Measurements from ENCODE around the gene OBP2B.

OBP2B gene

GRCh38 chr9:133204993-133205336, 4.1 kb downstream of the OBP2B start:
- H3K27ac Mint-ChIP-seq: no peak overlapping the region
- peaks cover 2% of the 10 kb centered on the region for H3K9me3 Mint-ChIP-seq
- H3K27me3 Mint-ChIP-seq: peaks cover 19% of the 10 kb centered on the region
- no peaks in the 10 kb centered on the region for H3K36me3 Mint-ChIP-seq
- H3K4me1 Mint-ChIP-seq: peaks cover 2% of the 10 kb centered on the region
- DNase-seq: no peak
- no peak overlapping the region for H3K4me3 Mint-ChIP-seq
- CTCF ChIA-PET: no interaction called here

GRCh38 chr9:133204335-133204992, 4.6 kb downstream of the OBP2B start:
- Mint-ChIP-seq H3K4me1 (peaks cover 4% of the 10 kb centered on the region), H3K27ac (no peak overlapping the region), H3K4me3 (no peak overlapping the region), H3K27me3 (peaks cover 17% of the 10 kb centered on the region), H3K9me3 (peaks cover 2% of the 10 kb centered on the region), H3K36me3 (no peaks in the 10 kb centered on the region)
- no peak for DNase-seq
- CTCF ChIA-PET: no interaction called here

GRCh38 chr9:133203506-133204075, 5.5 kb downstream of the OBP2B start:
- peaks cover 20% of the 10 kb centered on the region for H3K27me3 Mint-ChIP-seq
- H3K27ac Mint-ChIP-seq: no peak overlapping the region
- CTCF ChIA-PET: no interaction called here
- peaks cover 2% of the 10 kb centered on the region for H3K9me3 Mint-ChIP-seq
- H3K4me3 Mint-ChIP-seq: no peak overlapping the region
- no peaks in the 10 kb centered on the region for H3K36me3 Mint-ChIP-seq
- peaks cover 4% of the 10 kb centered on the region for H3K4me1 Mint-ChIP-seq
- DNase-seq: no peak

- Mint-ChIP-seq H3K4me3 (no peak overlapping the region), H3K36me3 (no peaks in the 10 kb centered on the region), H3K4me1 (peaks cover 4% of the 10 kb centered on the region), H3K27me3 (peaks cover 20% of the 10 kb centered on the region), H3K9me3 (peaks cover 2% of the 10 kb centered on the region), H3K27ac (no peak overlapping the region)
- CTCF ChIA-PET: interaction anchor here (1.2 kb wide), 1 partner anchor 17 kb away, joined by 4 read pairs; no protein-coding TSS in a partner anchor
- DNase-seq: no peak
Measured at GRCh38 chr9:133202688-133203453, 6.2 kb downstream of the OBP2B start.

- Mint-ChIP-seq H3K27me3 (peaks cover 20% of the 10 kb centered on the region), H3K9me3 (peaks cover 2% of the 10 kb centered on the region), H3K4me3 (no peak overlapping the region), H3K36me3 (no peaks in the 10 kb centered on the region), H3K27ac (no peak overlapping the region), H3K4me1 (peaks cover 4% of the 10 kb centered on the region)
- DNase-seq: no peak
- CTCF ChIA-PET: interaction anchor here (1.2 kb wide), 1 partner anchor 16 kb away, joined by 4 read pairs; no protein-coding TSS in a partner anchor
Measured at GRCh38 chr9:133202145-133202513, 6.9 kb downstream of the OBP2B start.

GRCh38 chr9:133201424-133202144, 7.5 kb downstream of the OBP2B start:
- no peak overlapping the region for H3K4me3 Mint-ChIP-seq
- no peaks in the 10 kb centered on the region for H3K36me3 Mint-ChIP-seq
- H3K9me3 Mint-ChIP-seq: peaks cover 2% of the 10 kb centered on the region

GRCh38 chr9:133200631-133201030, 8.4 kb downstream of the OBP2B start:
- Mint-ChIP-seq H3K27me3 (peaks cover 20% of the 10 kb centered on the region), H3K27ac (no peak overlapping the region), H3K36me3 (no peaks in the 10 kb centered on the region), H3K4me1 (peaks cover 4% of the 10 kb centered on the region), H3K4me3 (no peak overlapping the region), H3K9me3 (peaks cover 2% of the 10 kb centered on the region)
- CTCF ChIA-PET: no interaction called here
- DNase-seq: no peak

More at GRCh38 chr9:133201424-133202144, 7.5 kb downstream of the OBP2B start:
- no peak for DNase-seq
- Mint-ChIP-seq H3K27me3 (peaks cover 20% of the 10 kb centered on the region), H3K4me1 (peaks cover 4% of the 10 kb centered on the region), H3K27ac (no peak overlapping the region)
- CTCF ChIA-PET: interaction anchor here (1.2 kb wide), 1 partner anchor 16 kb away, joined by 4 read pairs; no protein-coding TSS in a partner anchor

- Mint-ChIP-seq H3K27me3 (peaks cover 20% of the 10 kb centered on the region), H3K27ac (no peak overlapping the region), H3K4me1 (peaks cover 4% of the 10 kb centered on the region), H3K9me3 (peaks cover 2% of the 10 kb centered on the region), H3K4me3 (peak overlapping the region; percentile 46), H3K36me3 (no peaks in the 10 kb centered on the region)
- peak; percentile 42 for DNase-seq
- CTCF ChIA-PET: no interaction called here
Measured at GRCh38 chr9:133199648-133200321, 9.3 kb downstream of the OBP2B start.

- Mint-ChIP-seq H3K27me3 (peaks cover 25% of the 10 kb centered on the region), H3K36me3 (no peaks in the 10 kb centered on the region), H3K4me3 (no peak overlapping the region), H3K9me3 (peaks cover under 1% of the 10 kb centered on the region), H3K27ac (no peak overlapping the region), H3K4me1 (peaks cover 2% of the 10 kb centered on the region)
- CTCF ChIA-PET: interaction anchor here (1.8 kb wide), 1 partner anchor 9 kb away, joined by 6 read pairs; no protein-coding TSS in a partner anchor
- no peak for DNase-seq
Measured at GRCh38 chr9:133195029-133195428, 14.0 kb downstream of the OBP2B start.

GRCh38 chr9:133194597-133194996, 14.5 kb downstream of the OBP2B start:
- peaks cover 21% of the 10 kb centered on the region for H3K27me3 Mint-ChIP-seq
- DNase-seq: no peak
- H3K4me3 Mint-ChIP-seq: no peak overlapping the region
- no peaks in the 10 kb centered on the region for H3K36me3 Mint-ChIP-seq
- CTCF ChIA-PET: interaction anchor here (1.8 kb wide), 1 partner anchor 9 kb away, joined by 6 read pairs; no protein-coding TSS in a partner anchor
- H3K27ac Mint-ChIP-seq: no peak overlapping the region
- no peaks in the 10 kb centered on the region for H3K4me1 Mint-ChIP-seq
- no peaks in the 10 kb centered on the region for H3K9me3 Mint-ChIP-seq

GRCh38 chr9:133191989-133192388, 17.1 kb downstream of the OBP2B start:
- H3K27me3 Mint-ChIP-seq: peaks cover 32% of the 10 kb centered on the region
- no peak overlapping the region for H3K27ac Mint-ChIP-seq
- no peak for DNase-seq
- H3K9me3 Mint-ChIP-seq: no peaks in the 10 kb centered on the region
- no peaks in the 10 kb centered on the region for H3K36me3 Mint-ChIP-seq
- CTCF ChIA-PET: no interaction called here
- no peaks in the 10 kb centered on the region for H3K4me1 Mint-ChIP-seq
- no peak overlapping the region for H3K4me3 Mint-ChIP-seq

- no peak overlapping the region for H3K27ac Mint-ChIP-seq
- H3K4me3 Mint-ChIP-seq: no peak overlapping the region
- H3K9me3 Mint-ChIP-seq: no peaks in the 10 kb centered on the region
- CTCF ChIA-PET: interaction anchor here (1.0 to 5.3 kb wide), 2 partner anchors 9 to 214 kb away, joined by 3 to 28 read pairs; no protein-coding TSS in a partner anchor
- DNase-seq: no peak
- peaks cover 45% of the 10 kb centered on the region for H3K27me3 Mint-ChIP-seq
- H3K36me3 Mint-ChIP-seq: no peaks in the 10 kb centered on the region
- peaks cover 11% of the 10 kb centered on the region for H3K4me1 Mint-ChIP-seq
Measured at GRCh38 chr9:133189826-133190225, 19.2 kb downstream of the OBP2B start.

GRCh38 chr9:133188843-133189180, 20.2 kb downstream of the OBP2B start:
- no peaks in the 10 kb centered on the region for H3K36me3 Mint-ChIP-seq

More at GRCh38 chr9:133188843-133189180, 20.2 kb downstream of the OBP2B start:
- Mint-ChIP-seq H3K27ac (no peak overlapping the region), H3K4me3 (no peak overlapping the region), H3K9me3 (no peaks in the 10 kb centered on the region), H3K27me3 (peaks cover 52% of the 10 kb centered on the region), H3K4me1 (peaks cover 17% of the 10 kb centered on the region)
- CTCF ChIA-PET: interaction anchor here (1.2 to 5.3 kb wide), 3 partner anchors 49 to 297 kb away, joined by 3 to 39 read pairs (median 28); no protein-coding TSS in a partner anchor
- DNase-seq: no peak
